HG03066 (cell line): ENCODE results near the gene MRPS27.

Experiments used
- ATAC-seq: cut with Tn5 transposase; IDR thresholded peaks from one replicate; pipeline ENCODE4 v1.9.1; 2021; ENCODE audit warnings: low read depth; ENCODE audit not compliant: unreplicated experiment

Gene MRPS27

DNA sequence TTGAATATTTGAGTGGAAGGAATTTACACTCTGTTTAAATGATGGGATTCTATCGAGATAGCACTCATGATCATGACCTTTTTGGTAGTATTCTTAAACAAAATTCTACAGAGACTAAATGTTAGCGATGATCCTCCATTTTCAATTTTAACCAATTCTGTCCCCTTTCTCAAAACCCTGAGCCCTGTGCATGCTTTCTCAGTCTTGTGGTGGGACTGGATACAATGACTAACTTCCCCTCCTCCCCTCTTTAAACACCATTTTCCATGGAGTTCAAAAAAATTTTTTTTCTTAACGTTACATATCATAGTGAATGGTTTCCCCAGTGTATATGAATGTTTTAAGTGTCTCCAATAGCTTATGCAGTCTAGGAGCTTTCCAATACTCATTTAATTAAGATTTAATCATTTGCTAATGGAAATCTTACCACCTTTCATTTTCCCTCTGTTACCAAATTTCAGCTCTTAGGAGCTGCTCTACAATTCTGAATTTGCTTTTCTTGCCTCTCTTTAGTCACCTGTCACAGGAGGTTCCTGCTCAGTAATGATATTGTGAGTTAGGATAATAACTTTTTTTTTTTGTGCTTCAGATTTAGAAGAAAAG, 111.6 kb downstream of the MRPS27 start:
- ATAC-seq = no peak

DNA sequence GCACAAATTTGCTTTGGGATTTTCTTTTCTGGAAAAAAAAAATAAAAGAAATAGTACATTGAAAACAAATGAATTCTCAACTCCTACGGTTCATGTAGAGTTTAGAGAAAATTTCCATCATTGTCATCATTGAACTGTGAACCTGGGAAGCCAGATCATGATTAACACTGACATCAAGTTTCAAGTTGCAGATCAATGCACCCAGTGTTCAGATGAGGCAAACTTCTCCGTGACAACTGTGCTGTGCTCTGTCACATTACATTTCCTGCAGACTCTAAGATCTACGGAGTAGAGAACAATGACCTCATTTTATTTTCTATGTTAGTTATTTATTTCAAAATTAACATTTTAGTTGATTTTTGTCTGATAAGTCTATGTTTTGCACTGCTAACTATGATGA, 113.0 kb downstream of the MRPS27 start:
- no peak for ATAC-seq

DNA sequence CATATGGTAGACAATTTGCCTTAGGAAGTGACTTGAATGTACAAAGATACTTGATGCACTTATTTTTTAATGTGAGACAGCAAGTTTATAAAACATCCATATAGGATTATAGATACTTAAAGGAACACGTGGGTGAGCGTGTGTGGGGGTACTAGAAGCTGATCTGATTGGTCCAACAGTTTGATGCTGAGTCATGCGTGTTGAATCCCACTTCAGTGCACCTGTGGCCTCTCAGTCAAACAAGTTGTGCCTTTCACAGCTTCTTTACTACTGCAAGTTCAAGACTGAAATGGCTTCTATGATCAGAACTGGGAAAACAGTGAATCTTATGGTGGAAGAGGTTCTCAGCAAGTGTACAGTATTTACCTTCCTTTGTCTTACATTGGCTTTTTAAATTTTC, 113.9 kb downstream of the MRPS27 start:
- ATAC-seq = no peak

DNA sequence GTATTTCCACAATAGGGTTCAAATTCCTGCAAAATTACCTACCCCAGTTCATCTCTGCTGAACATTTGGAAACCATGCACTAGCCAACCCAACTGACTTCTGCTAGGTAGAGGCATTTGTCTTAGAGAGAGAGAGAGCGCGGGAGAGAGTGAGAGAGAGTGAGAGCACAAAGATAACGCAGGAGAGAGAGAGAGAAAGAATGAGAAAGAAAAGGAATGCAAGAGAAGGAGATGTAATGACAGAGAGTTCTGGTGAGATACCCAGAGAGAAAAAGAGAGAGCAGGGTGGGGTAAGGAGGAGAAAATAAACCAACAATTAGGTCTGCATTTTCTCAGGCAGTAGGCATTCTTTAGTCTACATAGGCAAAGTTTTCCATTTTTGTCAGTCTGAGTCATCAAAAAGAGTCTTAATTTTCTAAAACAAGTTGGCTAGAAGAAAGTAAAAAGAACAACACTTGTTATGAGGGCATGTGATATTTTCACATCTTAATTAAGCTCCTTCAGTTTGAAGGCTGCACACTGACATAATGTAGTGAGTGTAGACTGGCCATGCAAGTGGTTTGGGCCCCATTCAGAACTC, 114.5 kb downstream of the MRPS27 start:
- no peak for ATAC-seq

DNA sequence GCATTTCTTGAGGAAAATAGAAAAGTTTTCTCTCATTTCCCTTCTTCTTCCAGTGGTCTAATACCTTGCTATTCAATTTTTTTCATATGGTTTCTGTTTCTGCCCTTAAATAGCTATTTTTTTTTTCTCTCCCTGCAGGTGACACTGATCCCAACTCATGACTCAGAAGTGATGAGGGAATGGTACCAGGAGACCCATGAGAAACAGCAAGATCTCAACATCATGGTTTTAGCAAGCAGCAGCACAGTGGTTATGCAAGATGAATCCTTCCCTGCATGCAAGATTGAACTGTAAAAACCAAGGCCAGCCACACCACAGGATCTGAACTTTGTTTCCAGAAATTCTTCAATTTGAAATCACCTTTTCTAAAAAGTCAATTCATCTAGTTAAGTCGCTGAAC, 115.1 kb downstream of the MRPS27 start:
- ATAC-seq = no peak

DNA sequence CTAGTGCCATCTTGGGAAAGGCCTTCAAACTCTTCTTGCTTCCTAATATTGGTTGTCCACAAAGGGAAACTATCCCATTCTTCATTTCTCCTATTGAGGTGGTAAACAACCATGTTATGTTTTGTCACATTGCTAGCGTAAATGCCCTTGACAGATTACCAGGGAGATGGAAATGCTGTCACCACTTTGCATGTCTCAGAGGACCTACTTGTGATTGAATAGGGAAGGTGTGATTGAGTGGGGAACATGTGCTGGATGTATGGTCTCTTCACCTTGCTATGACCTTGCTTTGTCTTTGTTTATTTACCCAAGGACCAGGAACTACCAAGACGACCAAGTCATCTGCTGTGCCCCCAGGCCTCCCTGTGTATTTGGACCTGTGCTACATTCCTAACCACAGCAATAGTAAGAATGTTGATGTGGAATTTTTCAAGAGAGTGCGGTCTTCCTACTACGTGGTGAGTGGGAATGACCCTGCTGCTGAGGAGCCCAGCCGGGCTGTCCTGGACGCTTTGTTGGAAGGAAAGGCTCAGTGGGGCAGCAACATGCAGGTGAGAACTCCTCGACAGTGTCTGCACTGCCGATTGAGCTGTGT, 116.7 kb downstream of the MRPS27 start:
- ATAC-seq = no peak

DNA sequence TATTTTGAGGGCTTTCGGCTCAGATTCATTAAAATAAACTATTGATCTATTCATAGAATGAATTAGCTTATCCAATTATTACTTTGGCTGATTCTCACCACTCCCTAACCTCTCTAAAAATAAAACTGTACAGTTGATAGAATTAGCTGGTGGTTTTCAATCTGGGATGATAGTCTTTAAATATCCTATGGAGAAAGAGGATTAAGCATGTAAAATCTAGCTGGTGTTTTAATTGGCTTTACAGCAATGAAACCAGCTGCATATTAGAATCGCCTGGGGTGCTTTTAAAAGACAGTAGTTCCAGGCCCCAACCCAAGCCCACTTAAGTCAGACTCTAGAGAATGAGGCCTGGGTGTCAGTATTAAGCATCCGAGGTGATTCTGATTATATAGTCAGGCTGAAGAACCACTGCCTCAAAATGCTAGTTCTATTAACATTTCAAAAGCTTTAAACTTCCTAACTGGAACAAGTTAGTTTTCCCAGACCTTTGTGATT, 117.7 kb downstream of the MRPS27 start:
- ATAC-seq = no peak

DNA sequence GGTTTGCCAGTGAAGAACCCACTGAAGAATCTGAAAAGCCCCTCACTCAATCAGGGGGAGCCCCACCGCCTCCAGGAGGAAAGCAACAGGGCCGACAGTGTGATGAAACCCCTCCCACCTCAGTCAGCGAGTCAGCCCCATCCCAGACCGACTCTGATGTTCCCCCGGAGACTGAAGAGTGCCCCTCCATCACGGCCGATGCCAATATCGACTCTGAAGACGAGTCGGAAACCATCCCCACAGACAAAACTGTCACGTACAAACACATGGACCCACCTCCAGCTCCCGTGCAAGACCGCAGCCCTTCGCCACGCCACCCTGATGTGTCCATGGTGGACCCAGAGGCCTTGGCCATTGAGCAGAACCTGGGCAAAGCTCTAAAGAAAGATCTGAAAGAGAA, 120.4 kb downstream of the MRPS27 start:
- ATAC-seq = no peak

DNA sequence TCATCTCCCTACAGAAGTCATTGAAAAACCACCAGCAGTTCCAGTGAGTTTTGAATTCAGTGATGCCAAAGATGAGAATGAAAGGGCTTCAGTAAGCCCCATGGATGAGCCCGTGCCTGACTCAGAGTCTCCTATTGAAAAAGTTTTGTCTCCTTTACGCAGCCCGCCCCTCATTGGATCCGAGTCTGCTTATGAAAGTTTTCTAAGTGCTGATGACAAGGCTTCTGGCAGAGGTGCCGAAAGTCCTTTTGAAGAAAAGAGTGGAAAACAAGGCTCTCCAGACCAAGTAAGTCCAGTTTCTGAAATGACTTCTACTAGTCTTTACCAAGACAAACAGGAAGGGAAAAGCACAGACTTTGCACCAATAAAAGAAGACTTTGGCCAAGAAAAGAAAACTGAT, 122.6 kb downstream of the MRPS27 start:
- ATAC-seq = no peak

DNA sequence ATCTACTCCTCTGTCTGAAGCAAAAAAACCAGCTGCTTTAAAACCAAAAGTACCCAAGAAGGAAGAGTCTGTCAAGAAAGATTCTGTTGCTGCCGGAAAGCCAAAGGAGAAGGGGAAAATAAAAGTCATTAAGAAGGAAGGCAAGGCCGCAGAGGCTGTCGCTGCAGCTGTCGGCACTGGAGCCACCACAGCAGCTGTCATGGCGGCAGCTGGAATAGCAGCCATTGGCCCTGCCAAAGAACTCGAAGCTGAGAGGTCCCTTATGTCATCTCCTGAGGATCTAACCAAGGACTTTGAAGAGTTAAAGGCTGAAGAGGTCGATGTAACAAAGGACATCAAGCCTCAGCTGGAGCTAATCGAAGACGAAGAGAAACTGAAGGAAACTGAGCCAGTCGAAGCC, 124.5 kb downstream of the MRPS27 start:
- ATAC-seq = no peak

DNA sequence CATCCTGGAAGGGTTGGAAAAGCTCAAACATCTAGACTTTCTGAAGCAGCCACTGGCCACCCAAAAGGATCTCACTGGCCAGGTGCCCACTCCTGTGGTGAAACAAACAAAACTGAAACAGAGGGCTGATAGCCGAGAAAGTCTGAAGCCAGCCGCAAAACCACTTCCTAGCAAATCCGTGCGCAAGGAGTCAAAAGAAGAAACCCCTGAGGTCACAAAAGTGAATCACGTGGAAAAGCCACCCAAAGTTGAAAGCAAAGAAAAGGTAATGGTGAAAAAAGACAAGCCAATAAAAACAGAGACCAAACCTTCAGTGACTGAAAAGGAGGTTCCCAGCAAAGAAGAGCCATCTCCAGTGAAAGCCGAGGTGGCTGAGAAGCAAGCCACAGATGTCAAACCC, 125.2 kb downstream of the MRPS27 start:
- ATAC-seq = peak; percentile 93

DNA sequence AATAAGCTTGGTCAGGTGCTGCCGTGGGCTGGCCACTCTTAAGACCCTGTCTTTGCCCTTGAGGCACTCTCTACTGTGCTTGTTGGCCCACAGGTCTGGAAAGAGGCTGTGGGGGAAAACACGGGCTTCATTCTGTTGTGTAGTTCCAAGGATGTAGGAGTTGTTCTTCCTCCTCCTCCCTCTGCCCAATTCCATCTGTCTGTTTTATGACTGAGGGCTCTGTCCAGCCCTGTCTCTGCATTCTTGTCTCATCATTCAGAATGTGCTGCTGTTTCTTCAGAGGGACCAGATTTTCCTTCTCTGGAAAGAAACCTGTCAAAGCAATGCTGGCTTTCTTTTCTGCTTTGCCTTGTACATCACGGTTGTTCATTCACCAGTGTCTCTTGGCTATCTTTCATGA, 128.6 kb downstream of the MRPS27 start:
- ATAC-seq = no peak

DNA sequence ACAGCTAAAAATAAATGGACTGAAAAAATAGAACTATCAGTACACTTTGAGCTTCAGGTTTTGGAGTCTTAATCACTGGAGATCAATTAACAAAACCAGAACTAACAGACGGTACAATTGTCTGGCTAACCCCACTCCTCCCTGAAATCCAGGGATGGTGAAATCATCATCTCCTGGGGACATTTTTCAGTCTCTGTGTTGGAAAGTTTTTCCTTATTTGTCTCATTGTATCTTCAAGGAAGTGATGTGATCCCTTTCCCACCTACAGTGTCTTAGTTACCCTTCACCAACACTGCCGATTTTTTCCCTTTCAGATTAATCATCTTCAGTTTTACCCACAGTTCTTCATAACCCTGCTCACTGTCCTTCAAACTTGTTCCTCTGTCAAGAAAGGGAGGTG, 130.9 kb downstream of the MRPS27 start:
- no peak for ATAC-seq

DNA sequence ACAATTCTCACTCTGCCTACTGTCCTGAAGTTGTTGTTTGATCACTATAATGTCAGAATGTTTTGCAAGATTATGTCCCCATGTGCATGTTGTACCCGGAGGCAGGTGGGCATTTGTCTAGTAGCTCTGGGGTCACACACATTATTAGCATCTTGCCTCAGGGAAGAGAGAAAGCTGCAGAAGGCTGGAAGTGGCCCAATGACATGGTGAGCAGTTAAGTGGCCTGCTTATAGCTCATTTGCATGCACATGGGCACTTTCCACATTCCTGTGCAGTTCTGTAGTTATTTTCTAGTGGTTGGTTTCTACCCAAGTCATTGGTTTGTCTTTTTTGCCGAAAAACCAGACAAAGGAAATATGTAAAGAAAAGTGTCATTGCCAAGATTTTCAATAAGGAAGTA, 131.9 kb downstream of the MRPS27 start:
- no peak for ATAC-seq

DNA sequence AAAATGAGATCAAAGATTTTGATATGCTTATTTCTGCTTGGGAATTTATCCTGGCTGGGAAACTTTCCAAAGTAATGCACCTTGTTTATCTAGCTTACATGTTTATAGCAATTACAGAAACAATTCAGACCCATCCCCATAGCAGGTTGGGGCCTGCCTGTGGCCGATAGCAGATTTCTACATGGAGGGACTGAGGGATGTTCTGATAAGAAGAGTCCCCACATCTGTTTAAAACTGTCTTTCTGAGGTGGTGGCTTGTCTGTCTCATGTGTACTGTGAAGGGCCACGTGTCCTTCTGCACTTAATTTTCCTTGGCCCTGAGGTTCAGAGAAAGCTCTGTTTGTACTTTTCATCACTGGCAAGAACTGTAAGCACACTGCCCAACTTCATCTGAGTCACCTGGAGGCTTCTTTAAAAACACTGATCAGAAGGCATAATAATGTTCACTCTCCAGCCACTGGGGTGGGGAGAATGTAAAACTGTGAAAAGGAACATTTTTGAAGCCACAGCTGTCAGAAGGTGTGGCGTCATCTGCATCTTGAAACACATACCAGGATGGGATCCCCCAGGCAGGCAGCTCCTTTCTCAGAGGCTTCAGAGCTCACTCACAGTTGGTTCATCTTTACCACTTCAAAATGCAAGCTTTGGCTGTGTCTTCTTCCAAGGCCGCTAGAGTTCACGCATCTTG, 132.5 kb downstream of the MRPS27 start:
- no peak for ATAC-seq

DNA sequence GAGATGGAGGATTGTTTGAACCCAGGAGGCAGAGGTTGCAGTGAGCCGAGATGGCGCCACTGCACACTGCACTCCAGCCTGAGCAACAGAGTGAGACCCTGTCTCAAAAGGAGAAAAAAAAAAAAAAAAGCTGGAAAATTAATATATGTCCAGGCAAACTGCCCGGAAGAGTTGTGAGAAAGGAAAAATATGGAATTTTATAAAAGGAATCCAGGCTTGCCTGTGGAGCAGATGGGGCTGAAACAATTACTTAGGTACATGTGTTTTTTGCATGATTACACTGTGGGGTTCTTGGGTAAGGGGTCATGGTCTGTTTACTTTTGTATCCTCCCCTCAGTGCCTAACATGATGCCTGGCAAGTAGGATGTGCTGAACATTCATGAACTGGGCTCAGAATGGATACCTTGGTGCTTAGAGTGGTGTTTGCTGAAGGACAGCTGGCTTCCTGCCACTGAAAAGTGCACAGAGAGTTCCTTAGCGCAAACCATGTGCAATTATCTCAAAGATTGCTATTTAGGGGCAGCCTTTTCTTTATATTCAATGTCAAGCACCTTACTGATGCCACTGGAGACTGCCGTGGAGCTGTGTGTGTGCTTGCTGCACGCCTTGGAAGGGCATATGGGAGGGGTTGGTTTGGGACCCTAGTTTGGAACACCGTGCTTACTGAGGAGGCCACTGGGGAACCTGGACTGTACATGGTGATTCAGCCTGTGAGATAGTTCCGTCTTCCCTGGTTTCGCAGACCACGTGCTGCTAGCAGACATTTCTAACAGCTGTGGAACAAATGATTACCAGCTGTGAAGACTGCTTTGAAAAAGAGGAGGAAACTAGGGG, 134.3 kb downstream of the MRPS27 start:
- ATAC-seq = no peak

DNA sequence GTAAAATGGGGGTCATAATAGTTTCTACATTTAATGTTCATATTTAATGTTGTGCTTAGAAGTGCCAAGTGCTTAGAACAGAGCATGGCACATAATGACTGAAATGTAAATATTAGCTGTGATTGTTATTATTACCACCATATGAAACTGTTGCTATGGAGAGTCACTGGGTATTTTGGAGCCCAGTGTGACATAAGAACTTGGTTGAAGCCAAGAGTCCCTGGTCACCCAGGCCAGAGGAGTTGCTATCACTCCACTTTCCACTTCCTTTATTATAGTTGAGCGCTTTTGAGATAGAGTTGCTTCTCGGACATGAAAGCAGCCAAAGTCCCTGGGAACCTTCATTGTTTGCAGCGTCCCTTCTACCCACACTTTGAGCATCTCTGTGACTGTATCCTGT, 135.6 kb downstream of the MRPS27 start:
- ATAC-seq = no peak

DNA sequence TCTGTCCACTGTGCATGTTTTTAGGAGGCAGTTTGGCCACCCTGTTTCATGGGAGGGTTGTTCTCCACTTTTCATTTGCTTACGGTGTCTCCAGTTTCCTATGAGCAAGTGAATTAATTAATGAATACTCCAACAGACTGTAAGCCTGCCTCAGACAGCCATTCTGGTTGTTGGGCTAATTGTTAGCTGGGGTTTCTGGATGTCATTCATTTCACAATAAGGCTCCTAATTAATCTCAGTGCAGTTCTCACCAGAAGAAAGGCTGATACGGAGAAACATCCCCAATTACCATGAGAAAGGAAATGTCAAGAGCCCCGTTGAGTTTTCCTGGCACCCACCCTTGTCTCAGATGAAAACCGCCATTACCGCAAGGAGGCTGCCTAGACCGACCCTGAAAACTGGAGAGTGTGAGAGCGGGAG, 136.9 kb downstream of the MRPS27 start:
- no peak for ATAC-seq

DNA sequence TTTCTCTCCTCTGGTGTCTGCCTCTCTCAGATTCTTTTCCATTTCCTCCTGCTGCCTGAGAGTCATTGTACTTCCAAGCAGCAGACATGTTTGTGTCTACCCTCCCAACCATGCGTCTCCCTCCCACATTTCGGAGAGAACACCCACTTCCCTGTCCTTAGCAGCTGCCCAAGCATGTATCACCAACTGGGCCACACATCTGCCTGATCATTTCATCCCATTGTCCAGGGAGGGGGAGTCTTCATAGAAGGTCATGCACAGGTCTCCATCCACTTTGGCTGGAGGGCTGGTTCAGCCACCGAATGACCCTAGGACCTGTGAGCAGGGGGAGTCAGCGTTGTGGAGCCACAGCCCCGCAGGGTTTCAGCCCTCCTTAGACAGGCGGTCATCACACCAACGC, 137.4 kb downstream of the MRPS27 start:
- no peak for ATAC-seq

DNA sequence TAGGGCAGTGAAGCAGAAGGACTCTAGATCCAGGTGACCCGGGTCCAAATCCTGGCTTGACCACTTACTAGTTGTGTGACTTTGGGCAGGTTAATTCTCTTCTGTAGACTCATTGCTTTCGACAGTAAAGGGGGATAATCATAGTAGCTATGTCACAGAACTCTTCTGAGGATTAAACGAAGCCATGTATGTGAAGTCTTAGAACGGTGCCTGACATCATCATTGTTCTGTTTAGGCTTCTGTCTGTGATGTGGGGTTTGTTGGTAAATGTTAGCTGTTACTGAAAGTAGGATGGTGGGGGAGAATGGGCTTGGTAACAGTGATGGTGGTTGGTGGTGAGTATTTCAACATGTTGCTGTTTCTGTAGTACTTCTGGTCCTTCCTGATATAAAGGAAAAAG, 139.1 kb downstream of the MRPS27 start:
- no peak for ATAC-seq
